GM12878 (cell line): ENCODE data around the gene LIPG. TPM values are rescaled to one million over a fixed set of nuclear protein-coding genes. Genes with fewer than 3 reads are reported as not detected.

Experiments used
- ATAC-seq: fragments of 200-7000 bp; cut with Tn5 transposase; 3 replicates; pipeline ENCODE4 v1.9.1; 2020; ENCODE audit warnings: mild to moderate bottlenecking, moderate library complexity
- BruUV-seq: library from RNA; stranded (reverse); fragments of 400-500 nt; replicated peaks from 2 replicates; lab custom pipeline; 2021; lab: Mats Ljungman, UMichigan
- CTCF ChIA-PET: fragments of 300-600 bp; sonication (Branson Sonifier 250); formaldehyde crosslinking; extraction: SDS; loops from one replicate; lab custom pipeline; 2021; ENCODE audit warnings: inconsistent platforms; lab: Yijun Ruan, JAX
- POLR2A ChIA-PET: fragments of 350-600 bp; formaldehyde crosslinking; extraction: SDS; loops from one replicate; lab custom pipeline; 2021; ENCODE audit warnings: inconsistent platforms; lab: Charles Lee
- RAD21 ChIA-PET: fragments of 300-600 bp; sonication (Branson Sonifier 250); formaldehyde crosslinking; loops from one replicate; lab custom pipeline; 2023; ENCODE audit warnings: antibody characterized with exemption; ENCODE audit not compliant: unreplicated experiment; lab: Charles Lee
- SMC1A ChIA-PET: fragments of 300-600 bp; sonication (Branson Sonifier 250); formaldehyde crosslinking; loops from one replicate; lab custom pipeline; 2023; ENCODE audit not compliant: unreplicated experiment, uncharacterized antibody; lab: Charles Lee
- DNase-seq: peaks from one replicate; pipeline ENCODE4 v3.0.0-alpha.2; 2011; ENCODE audit warnings: low read depth, low spot score
- FAIRE-seq: peaks from 3 replicates; lab custom pipeline; 2011; peaks lifted over from hg19 to GRCh38; lab: Jason Lieb, UNC
- H2AFZ ChIP-seq: 2 replicates; pipeline ENCODE4 v1.6.0; 2011; ENCODE audit warnings: low read depth, low read length, control low read depth; ENCODE audit not compliant: control insufficient read depth
- H3K27ac ChIP-seq: 2 replicates; pipeline ENCODE4 v1.5.1; 2011; ENCODE audit warnings: control low read depth; ENCODE audit not compliant: control insufficient read depth, insufficient read depth
- H3K27me3 ChIP-seq, 2 experiments: replicated peaks in 1 of 2; 2 replicates each; pipeline versions ENCODE4 v1.6.0 to v1.6.1; 2011; ENCODE audit warnings: low read length in 1 of 2; ENCODE audit not compliant: control insufficient read depth in 2 of 2, insufficient read depth in 2 of 2
- H3K36me3 ChIP-seq, 2 experiments: 2 replicates each; pipeline ENCODE4 v1.5.1; 2011; ENCODE audit warnings: low read length in 1 of 2; ENCODE audit not compliant: control insufficient read depth in 2 of 2, insufficient read depth in 2 of 2
- H3K4me1 ChIP-seq: 2 replicates; pipeline ENCODE4 v1.6.1; 2011; ENCODE audit warnings: mild to moderate bottlenecking, low read length, moderate library complexity, mixed read lengths; ENCODE audit not compliant: control insufficient read depth, insufficient read depth
- H3K4me2 ChIP-seq: 2 replicates; pipeline ENCODE4 v1.6.0; 2011; ENCODE audit warnings: control low read depth; ENCODE audit not compliant: control insufficient read depth, insufficient read depth
- H3K4me3 ChIP-seq: fragments of 200-600 bp; sonication (generic); 2 replicates; pipeline ENCODE4 v1.5.1; 2016
- H3K79me2 ChIP-seq: 2 replicates; pipeline ENCODE4 v1.6.0; 2011; ENCODE audit warnings: low read length; ENCODE audit not compliant: control insufficient read depth, insufficient read depth
- H3K9ac ChIP-seq: 2 replicates; pipeline ENCODE4 v1.8.0; 2011; ENCODE audit warnings: low read length, control low read depth, mixed read lengths; ENCODE audit not compliant: control insufficient read depth, insufficient read depth
- H3K9me3 ChIP-seq: replicated peaks from 3 replicates; pipeline ENCODE4 v1.5.1; 2011; ENCODE audit warnings: mild to moderate bottlenecking, low read length; ENCODE audit not compliant: control insufficient read depth, insufficient read depth
- H4K20me1 ChIP-seq: 2 replicates; pipeline ENCODE4 v1.6.0; 2011; ENCODE audit not compliant: control insufficient read depth, insufficient read depth
- ATF3 ChIP-seq: IDR thresholded peaks from 2 replicates; pipeline ENCODE4 v1.6.1; 2011; ENCODE audit warnings: low read depth, mild to moderate bottlenecking, low read length, moderate library complexity, borderline replicate concordance; ENCODE audit errors: extremely low read depth
- BRCA1 ChIP-seq: IDR thresholded peaks from 2 replicates; pipeline ENCODE4 v1.6.1; 2011; ENCODE audit warnings: low read depth, low read length, improper control_type of control experiment
- CHD2 ChIP-seq: IDR thresholded peaks from 2 replicates; pipeline ENCODE4 v1.6.1; 2011; ENCODE audit warnings: low read depth, low read length, improper control_type of control experiment, borderline replicate concordance
- DPF2 ChIP-seq: fragments of 450-650 bp; IDR thresholded peaks from 2 replicates; pipeline ENCODE4 v1.6.1; 2017; ENCODE audit warnings: mild to moderate bottlenecking
- ESRRA ChIP-seq: IDR thresholded peaks from 2 replicates; pipeline ENCODE4 v1.6.1; 2012; ENCODE audit warnings: mild to moderate bottlenecking, low read length, improper control_type of control experiment
- KLF5 ChIP-seq: fragments of 450-650 bp; IDR thresholded peaks from 2 replicates; pipeline ENCODE4 v1.6.1; 2014; ENCODE audit warnings: mild to moderate bottlenecking; ENCODE audit not compliant: partially characterized antibody
- MTA3 ChIP-seq: IDR thresholded peaks from 2 replicates; pipeline ENCODE4 v1.6.1; 2012; ENCODE audit warnings: low read length, inconsistent platforms, borderline replicate concordance
- NBN ChIP-seq: fragments of 450-650 bp; IDR thresholded peaks from 2 replicates; pipeline ENCODE4 v1.6.1; 2016
- NR2F1 ChIP-seq: fragments of 450-650 bp; conservative IDR thresholded peaks from 2 replicates; pipeline ENCODE4 v1.6.1; 2017; ENCODE audit warnings: mild to moderate bottlenecking
- SKIL ChIP-seq: fragments of 450-650 bp; IDR thresholded peaks from 2 replicates; pipeline ENCODE4 v1.6.1; 2017; ENCODE audit warnings: mild to moderate bottlenecking, low read depth, inconsistent platforms; ENCODE audit not compliant: poor library complexity, severe bottlenecking
- STAT1 ChIP-seq: fragments of 450-650 bp; conservative IDR thresholded peaks from 2 replicates; pipeline ENCODE4 v1.6.1; 2014; ENCODE audit warnings: antibody characterized with exemption, mild to moderate bottlenecking
- TCF7 ChIP-seq: IDR thresholded peaks from 2 replicates; pipeline ENCODE4 v1.6.1; 2014; ENCODE audit warnings: antibody characterized with exemption, borderline replicate concordance
- ZBTB11 ChIP-seq: fragments of 450-650 bp; formaldehyde crosslinking; IDR thresholded peaks from 2 replicates; pipeline ENCODE4 v1.5.0; 2022; ENCODE audit warnings: mild to moderate bottlenecking, missing genetic modification characterization
- WGBS: methylation state at CpG from one replicate; pipeline ENCODE4 v1.1.6; 2016; ENCODE audit warnings: low lambda C conversion rate; ENCODE audit not compliant: insufficient replicate concordance, insufficient coverage; ENCODE audit errors: missing lambda C conversion rate; 5-methylcytosine and 5-hydroxymethylcytosine counted together
- in situ Hi-C: fragments of 300-500 bp; cut with MboI; formaldehyde crosslinking; loops from 9 replicates; pipeline ENCODE4 v1.14.3; 2018; ENCODE audit warnings: mixed read lengths
- intact Hi-C: fragments of 100-400 bp; cut with micrococcal nuclease; formaldehyde crosslinking; loops from one replicate; pipeline ENCODE4 v1.14.2; 2022; ENCODE audit not compliant: unreplicated experiment
- polyA plus RNA-seq, 11 experiments: library from polyadenylated mRNA; depleted of rRNA in 4 of 11; unstranded in 6 of 11; stranded (reverse) in 5 of 11; fragments of >200 nt; fragmentation: Nextera tagmentation in 4 of 11; fragmentation: Illumina TruSeq in 1 of 11; extraction: Ambion mirVana in 4 of 11; extraction: Trizol in 1 of 11; gene quantifications; 1 replicate in 1 of 11; 2 replicates in 10 of 11; pipeline versions ENCODE4 v1.2.1 to v1.2.3, GENCODE V29; 2011 to 2016; ENCODE audit warnings: inconsistent platforms in 2 of 11, missing spikeins in 2 of 11, low read depth in 1 of 11
- total RNA-seq, 4 experiments: library from RNA; depleted of rRNA in 3 of 4; stranded (reverse); fragments of >200 nt in 3 of 4; fragmentation: Illumina TruSeq in 1 of 4; extraction: Trizol in 1 of 4; gene quantifications; 2 replicates each; pipeline versions ENCODE4 v1.2.1 to v1.2.3, GENCODE V29; 2013 to 2021
- TF ChIP-seq, protein P1 (sequence below): fragments of 150-350 bp; IDR thresholded peaks from 2 replicates; pipeline ENCODE4 v1.6.1; 2014; ENCODE audit warnings: mild to moderate bottlenecking, low read depth, low read length

Gene LIPG
- total and polyA plus RNA-seq, 10 of the 15 experiments (the other 5 are each of a cell fraction or from before 2014, with no cell fraction given) = 0.04 to 0.55 (median 0.18) TPM; not detected in 1

- Histone ChIP-seq H3K36me3 (no peaks in the 10 kb centered on the region), H3K9ac (no peak overlapping the region), H3K27me3 (peaks cover 0 to 3% of the 10 kb centered on the region in 2 experiments; a peak in 2 of 4 replicates), H3K9me3 (no peaks in the 10 kb centered on the region), H3K79me2 (no peaks in the 10 kb centered on the region), H3K27ac (no peak overlapping the region), H3K4me3 (no peak overlapping the region), H2AFZ (no peak overlapping the region), H4K20me1 (no peaks in the 10 kb centered on the region), H3K4me1 (no peaks in the 10 kb centered on the region), H3K4me2 (no peak overlapping the region)
- ChIA-PET CTCF (interaction anchor here (0.6 to 0.9 kb wide), 2 partner anchors 52 to 212 kb away, joined by 3 read pairs; no protein-coding TSS in a partner anchor), POLR2A (no interaction called here), RAD21 (interaction anchor here (1.3 kb wide), 1 partner anchor 210 kb away, joined by 4 read pairs; no protein-coding TSS in a partner anchor), SMC1A (no interaction called here)
- in situ Hi-C loops = no loop called here
- intact Hi-C loops = loop anchor here (10.0 kb wide), 1 partner anchor 134 kb away; no protein-coding TSS in a partner anchor
- WGBS = 18% methylated on average over 5 of the region's 5 CpGs
- no peak for TF ChIP-seq CHD2
- no peak for TF ChIP-seq ZBTB11 (CRISPR knock-in tag)
- no peak for TF ChIP-seq ATF3
- TF ChIP-seq TCF7 = no peak
- TF ChIP-seq NBN = no peak
- TF ChIP-seq KLF5 = no peak
- no peak for TF ChIP-seq ESRRA
- TF ChIP-seq STAT1 = no peak
- TF ChIP-seq DPF2 = no peak
- TF ChIP-seq MTA3 = no peak
- TF ChIP-seq NR2F1 = no peak
- TF ChIP-seq, protein P1, sequence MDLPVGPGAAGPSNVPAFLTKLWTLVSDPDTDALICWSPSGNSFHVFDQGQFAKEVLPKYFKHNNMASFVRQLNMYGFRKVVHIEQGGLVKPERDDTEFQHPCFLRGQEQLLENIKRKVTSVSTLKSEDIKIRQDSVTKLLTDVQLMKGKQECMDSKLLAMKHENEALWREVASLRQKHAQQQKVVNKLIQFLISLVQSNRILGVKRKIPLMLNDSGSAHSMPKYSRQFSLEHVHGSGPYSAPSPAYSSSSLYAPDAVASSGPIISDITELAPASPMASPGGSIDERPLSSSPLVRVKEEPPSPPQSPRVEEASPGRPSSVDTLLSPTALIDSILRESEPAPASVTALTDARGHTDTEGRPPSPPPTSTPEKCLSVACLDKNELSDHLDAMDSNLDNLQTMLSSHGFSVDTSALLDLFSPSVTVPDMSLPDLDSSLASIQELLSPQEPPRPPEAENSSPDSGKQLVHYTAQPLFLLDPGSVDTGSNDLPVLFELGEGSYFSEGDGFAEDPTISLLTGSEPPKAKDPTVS = no peak
- TF ChIP-seq SKIL = no peak
- no peak for TF ChIP-seq BRCA1
- no peak for DNase-seq
- ATAC-seq = no peak
- BruUV-seq = no TSS peak
- no peak for FAIRE-seq
Observed at GRCh38 chr18:49648326-49648725, 86.5 kb downstream of the LIPG start.
